Stimulated activated naive CD8-positive, alpha-beta T cell treated with anti-CD3 and anti-CD28 coated beads, Interleukin-15, Interleukin-2, amounts not matched to agents 100 ng/mL and 50 ng/mL, for 24 hours (primary cell): ENCODE measurements around the gene DAAM1.

ENCODE experiments used
- H3K27ac Mint-ChIP-seq: one replicate; pipeline ENCODE4 v1.8.0; 2021; ENCODE audit warnings: mild to moderate bottlenecking, mixed read lengths
- H3K27me3 Mint-ChIP-seq: one replicate; pipeline ENCODE4 v1.8.0; 2021; ENCODE audit warnings: mixed read lengths
- H3K36me3 Mint-ChIP-seq: one replicate; pipeline ENCODE4 v1.8.0; 2021; ENCODE audit warnings: low read depth, mixed read lengths
- H3K4me1 Mint-ChIP-seq: one replicate; pipeline ENCODE4 v1.8.0; 2021; ENCODE audit warnings: low read depth, mixed read lengths
- H3K4me3 Mint-ChIP-seq: one replicate; pipeline ENCODE4 v1.8.0; 2021; ENCODE audit warnings: mild to moderate bottlenecking, mixed read lengths
- H3K9me3 Mint-ChIP-seq: one replicate; pipeline ENCODE4 v1.8.0; 2021; ENCODE audit warnings: mixed read lengths

DAAM1 gene

DNA sequence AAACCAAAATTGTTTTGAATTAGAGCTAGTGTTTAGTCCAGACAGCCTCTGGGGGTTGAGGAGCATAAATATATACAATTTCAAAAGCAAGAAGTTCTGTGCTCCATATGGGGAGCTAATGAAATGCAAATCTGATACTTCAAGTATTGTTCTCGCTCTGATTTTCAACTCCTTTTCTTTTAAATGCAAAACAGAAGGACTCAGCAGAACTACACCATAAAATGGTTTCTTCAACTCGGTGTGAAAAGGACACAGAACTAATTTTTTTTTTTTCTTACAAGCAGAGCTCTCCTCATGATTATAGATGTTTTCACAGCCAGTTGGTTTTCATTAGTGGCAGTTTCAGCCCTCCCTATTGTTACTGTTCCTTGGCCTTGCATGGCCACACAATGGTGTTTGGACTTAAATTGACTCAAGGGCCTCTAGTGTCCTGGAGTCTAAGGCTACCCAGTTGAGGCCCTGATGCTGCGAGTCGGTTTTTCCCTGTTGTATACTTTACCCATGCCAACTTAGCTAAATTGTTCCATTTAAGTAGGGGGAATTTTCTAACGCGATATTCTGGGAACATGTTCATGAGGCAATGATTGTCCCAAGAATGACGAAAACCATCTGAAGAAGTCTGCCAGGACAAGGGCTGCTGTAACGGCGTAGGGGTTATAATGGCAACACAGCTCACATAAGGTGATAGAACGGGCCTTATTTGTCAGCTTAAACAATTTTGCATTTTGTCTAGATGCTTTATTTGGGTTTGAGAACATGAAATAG, 156.4 kb downstream of the DAAM1 start:
- H3K27me3 Mint-ChIP-seq = no peaks in the 10 kb centered on the region
- H3K9me3 Mint-ChIP-seq = no peaks in the 10 kb centered on the region
- no peaks in the 10 kb centered on the region for H3K4me1 Mint-ChIP-seq
- peaks cover 9% of the 10 kb centered on the region for H3K36me3 Mint-ChIP-seq
- H3K27ac Mint-ChIP-seq = no peak overlapping the region
- no peak overlapping the region for H3K4me3 Mint-ChIP-seq

DNA sequence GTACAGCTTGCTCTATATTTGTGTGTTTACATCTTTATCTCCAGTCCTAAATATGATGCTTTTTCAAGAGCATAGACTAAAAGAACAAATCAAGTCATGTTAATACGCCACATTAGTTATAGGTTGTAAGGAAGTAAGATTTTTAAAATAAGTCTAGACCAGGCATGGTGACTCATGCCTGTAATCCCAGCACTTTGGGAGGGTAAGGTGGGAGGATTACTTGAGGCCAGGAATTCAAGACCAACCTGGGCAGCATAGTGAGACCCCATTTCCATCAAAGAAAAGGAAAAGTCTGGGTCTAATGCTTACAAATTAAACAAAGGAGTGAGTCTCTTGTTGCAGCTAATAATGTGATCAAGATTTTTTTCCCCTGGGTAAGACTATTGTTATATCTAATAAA, 157.9 kb downstream of the DAAM1 start:
- Mint-ChIP-seq H3K27me3 (no peaks in the 10 kb centered on the region), H3K36me3 (peaks cover 4% of the 10 kb centered on the region), H3K27ac (no peak overlapping the region), H3K4me3 (no peak overlapping the region), H3K9me3 (no peaks in the 10 kb centered on the region), H3K4me1 (no peaks in the 10 kb centered on the region)

DNA sequence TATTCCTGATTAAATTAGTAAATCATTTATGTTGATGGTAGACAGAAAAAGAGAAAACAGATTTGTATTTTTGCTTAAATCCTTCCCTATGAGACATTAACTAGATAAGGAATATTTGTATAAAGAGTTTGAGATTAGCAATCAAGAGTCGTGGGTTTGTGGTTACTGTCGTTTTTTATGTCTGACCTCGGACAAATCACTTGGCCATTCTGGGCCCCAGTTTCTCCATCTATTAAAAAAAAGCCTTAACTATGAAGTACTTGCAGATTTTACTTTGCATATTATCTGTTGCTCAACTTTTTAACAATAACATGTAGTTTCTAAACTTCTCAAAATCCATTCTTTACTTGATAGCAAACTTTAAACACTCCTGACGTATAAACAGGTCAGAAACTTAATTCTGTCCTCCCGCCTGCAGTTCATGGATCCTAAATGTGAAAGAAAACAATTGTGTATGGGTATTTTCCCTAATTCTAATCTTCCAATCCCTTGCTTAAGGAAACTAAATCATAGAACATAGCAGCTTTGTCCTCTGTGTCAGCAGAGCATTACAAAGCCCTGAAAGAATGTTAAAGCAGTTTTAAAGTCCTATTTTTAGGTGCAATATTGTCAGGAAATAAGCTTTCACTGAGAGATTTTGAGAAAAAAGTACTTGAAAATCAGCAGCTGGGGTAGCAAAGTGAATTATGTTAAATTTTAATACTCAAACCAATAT, 158.5 kb downstream of the DAAM1 start:
- Mint-ChIP-seq H3K9me3 (no peaks in the 10 kb centered on the region), H3K27ac (no peak overlapping the region), H3K27me3 (no peaks in the 10 kb centered on the region), H3K36me3 (peaks cover 4% of the 10 kb centered on the region), H3K4me3 (no peak overlapping the region), H3K4me1 (no peaks in the 10 kb centered on the region)

DNA sequence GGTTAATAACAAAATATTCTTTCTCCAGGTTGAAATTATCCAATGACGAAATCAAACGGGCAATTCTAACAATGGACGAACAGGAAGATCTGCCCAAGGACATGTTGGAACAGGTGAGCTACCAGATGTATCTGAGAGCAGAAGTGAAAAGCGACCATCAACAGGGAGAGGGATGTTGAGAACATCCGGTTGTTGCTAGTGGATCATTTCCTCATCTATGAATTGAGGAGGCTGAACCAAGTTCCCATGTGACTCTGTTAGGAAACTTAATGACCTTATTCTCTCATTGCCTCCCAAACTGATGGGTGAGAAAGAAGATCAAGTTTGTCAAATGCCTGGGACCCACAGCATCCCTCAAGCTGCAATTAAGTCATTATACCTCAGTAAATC, 159.0 kb downstream of the DAAM1 start:
- Mint-ChIP-seq H3K4me3 (no peak overlapping the region), H3K9me3 (no peaks in the 10 kb centered on the region), H3K4me1 (no peaks in the 10 kb centered on the region), H3K27me3 (no peaks in the 10 kb centered on the region), H3K36me3 (peaks cover 8% of the 10 kb centered on the region), H3K27ac (no peak overlapping the region)

DNA sequence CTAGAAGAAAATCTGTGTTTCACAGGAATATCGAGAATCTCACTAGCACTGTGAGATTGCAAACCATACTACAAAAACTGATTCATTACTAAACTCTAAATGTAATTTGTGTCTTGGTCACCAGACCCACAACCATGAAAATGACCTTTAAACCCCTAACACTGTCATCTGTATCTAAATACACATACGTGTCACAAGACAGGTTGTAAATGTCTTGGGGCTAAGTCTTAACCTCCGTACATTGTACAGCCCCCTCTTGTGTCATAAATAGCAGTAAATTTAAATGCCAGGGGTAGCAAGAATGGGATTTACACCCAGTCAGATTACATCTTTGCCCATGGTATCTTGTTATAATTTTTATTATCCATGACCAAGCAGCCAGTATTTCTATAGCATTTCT, 159.4 kb downstream of the DAAM1 start:
- H3K27me3 Mint-ChIP-seq = no peaks in the 10 kb centered on the region
- H3K9me3 Mint-ChIP-seq = no peaks in the 10 kb centered on the region
- H3K4me3 Mint-ChIP-seq = no peak overlapping the region
- H3K27ac Mint-ChIP-seq = no peak overlapping the region
- no peaks in the 10 kb centered on the region for H3K4me1 Mint-ChIP-seq
- H3K36me3 Mint-ChIP-seq = peaks cover 8% of the 10 kb centered on the region

DNA sequence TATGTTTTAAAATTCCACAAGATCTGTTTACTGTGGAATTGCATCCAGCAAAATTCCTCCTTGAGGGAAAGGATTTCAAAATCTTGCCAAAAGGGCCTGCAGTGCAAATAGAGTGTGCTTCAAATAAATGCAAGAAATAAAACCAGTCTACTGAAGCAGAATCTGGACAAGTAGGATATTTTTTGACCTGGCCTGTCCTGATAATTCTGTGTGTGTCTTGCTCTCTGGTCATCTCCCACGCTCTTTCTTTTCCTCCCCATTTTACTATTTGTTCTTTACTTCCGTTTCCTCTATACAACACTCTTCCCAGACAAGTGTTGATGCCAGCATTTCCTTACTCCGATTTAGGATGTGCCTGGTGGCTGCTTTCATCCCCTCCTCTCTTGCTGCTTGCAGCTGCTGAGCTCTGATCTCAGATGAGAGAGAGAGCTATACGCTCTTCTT, 160.8 kb downstream of the DAAM1 start:
- Mint-ChIP-seq H3K4me1 (no peaks in the 10 kb centered on the region), H3K4me3 (no peak overlapping the region), H3K27me3 (no peaks in the 10 kb centered on the region), H3K36me3 (peaks cover 10% of the 10 kb centered on the region), H3K27ac (no peak overlapping the region), H3K9me3 (no peaks in the 10 kb centered on the region)

DNA sequence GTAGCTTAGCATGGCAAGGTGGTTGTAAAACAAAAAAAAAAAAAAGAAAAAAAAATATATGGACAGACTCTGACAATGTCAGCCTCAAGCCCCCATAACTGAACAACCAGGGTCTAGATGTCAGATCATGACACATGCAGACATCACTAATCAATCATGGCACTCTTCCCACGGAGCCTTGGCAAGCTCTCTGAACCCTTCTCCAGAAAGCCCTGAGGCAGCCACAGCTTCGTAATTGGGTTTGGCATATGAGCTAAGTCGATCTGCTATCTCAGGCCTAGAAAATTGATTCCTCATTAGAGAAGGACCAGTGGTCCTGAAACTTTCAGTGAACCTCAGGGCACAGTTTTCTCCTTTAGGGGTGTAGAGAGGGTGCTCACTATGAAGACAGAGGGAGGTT, 164.5 kb downstream of the DAAM1 start:
- H3K4me3 Mint-ChIP-seq = no peak overlapping the region
- H3K36me3 Mint-ChIP-seq = peaks cover 12% of the 10 kb centered on the region
- no peaks in the 10 kb centered on the region for H3K27me3 Mint-ChIP-seq
- no peaks in the 10 kb centered on the region for H3K9me3 Mint-ChIP-seq
- no peak overlapping the region for H3K27ac Mint-ChIP-seq
- no peaks in the 10 kb centered on the region for H3K4me1 Mint-ChIP-seq

DNA sequence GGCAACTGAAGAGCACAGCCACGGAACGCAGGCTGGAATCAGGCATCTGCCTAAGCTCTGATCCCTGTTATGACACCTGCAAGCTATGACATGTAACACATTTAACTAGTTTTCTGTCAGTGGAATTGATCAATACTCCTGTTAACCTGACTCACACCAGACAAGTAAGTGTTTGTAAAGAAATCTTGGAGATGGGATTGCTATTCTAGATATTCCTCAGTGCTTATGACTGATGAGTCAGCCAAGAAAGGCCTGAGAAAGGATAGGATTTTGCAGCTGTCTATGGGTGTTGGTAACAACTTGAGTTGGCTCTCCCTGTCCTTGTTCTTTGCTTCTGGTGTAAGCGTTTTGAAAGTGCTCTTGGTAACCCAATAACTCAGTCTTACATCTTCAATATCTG, 166.2 kb downstream of the DAAM1 start:
- Mint-ChIP-seq H3K36me3 (peaks cover 8% of the 10 kb centered on the region), H3K9me3 (no peaks in the 10 kb centered on the region), H3K4me1 (peaks cover 5% of the 10 kb centered on the region), H3K27ac (no peak overlapping the region), H3K27me3 (no peaks in the 10 kb centered on the region), H3K4me3 (no peak overlapping the region)

DNA sequence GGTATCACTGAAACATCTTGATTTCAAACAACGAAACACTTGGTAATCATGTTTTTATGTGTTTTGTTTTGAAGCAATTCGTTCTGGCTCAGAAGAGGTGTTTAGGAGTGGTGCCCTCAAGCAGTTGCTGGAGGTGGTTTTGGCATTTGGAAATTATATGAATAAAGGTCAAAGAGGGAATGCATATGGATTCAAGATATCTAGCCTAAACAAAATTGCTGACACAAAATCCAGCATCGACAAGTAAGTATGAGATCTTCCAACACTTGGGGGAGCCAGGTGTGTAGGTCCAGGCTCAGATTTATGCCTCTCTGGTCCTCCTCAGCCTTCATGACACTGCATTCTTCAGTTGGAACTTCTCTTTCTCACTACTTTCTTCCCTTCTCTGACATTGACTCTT, 166.6 kb downstream of the DAAM1 start:
- Mint-ChIP-seq H3K9me3 (no peaks in the 10 kb centered on the region), H3K36me3 (peaks cover 8% of the 10 kb centered on the region), H3K4me3 (no peak overlapping the region), H3K27me3 (no peaks in the 10 kb centered on the region), H3K27ac (no peak overlapping the region), H3K4me1 (peaks cover 9% of the 10 kb centered on the region)

DNA sequence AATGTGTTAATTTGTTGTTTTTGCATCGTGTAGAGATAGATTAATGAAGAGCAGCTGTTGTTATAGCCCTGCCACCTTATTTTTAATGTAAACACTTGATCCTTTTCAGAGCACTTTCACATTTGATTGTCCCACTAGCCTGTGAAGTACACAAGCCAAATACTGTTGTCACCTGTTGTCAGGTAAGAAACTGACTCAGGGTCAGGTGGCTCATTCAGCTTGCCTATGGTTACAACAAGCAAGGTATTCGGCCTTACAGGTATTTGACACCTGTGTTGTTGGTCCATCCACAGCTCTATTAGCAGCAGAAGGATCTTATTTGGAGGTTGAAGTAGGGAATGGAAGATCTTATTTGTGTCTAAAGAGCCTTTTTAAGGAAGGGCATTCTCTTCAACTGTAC, 167.8 kb downstream of the DAAM1 start:
- H3K36me3 Mint-ChIP-seq = peaks cover 8% of the 10 kb centered on the region
- no peak overlapping the region for H3K4me3 Mint-ChIP-seq
- peaks cover 13% of the 10 kb centered on the region for H3K4me1 Mint-ChIP-seq
- H3K27me3 Mint-ChIP-seq = no peaks in the 10 kb centered on the region
- H3K27ac Mint-ChIP-seq = no peak overlapping the region
- no peaks in the 10 kb centered on the region for H3K9me3 Mint-ChIP-seq

DNA sequence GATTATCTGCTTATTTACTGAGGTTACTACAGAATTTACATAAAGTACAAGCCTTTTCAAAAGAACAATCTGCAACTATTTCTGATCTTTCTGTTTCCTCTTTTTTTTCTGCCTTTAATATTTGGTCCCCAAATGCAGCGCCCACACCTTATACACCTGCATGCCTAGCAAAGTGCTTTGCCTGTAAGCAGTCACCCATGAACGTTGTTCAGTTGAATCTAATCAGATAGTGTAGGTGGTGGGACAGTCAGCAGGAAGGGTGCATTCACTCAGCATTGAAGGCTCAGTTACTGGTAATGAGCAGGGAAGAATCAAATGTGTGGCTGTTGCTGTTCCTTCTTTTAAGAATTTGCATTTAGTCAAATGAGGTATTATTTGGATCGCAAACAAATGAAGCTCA, 168.3 kb downstream of the DAAM1 start:
- H3K27me3 Mint-ChIP-seq = no peaks in the 10 kb centered on the region
- peaks cover 8% of the 10 kb centered on the region for H3K36me3 Mint-ChIP-seq
- no peaks in the 10 kb centered on the region for H3K9me3 Mint-ChIP-seq
- no peak overlapping the region for H3K4me3 Mint-ChIP-seq
- H3K27ac Mint-ChIP-seq = no peak overlapping the region
- peaks cover 13% of the 10 kb centered on the region for H3K4me1 Mint-ChIP-seq

DNA sequence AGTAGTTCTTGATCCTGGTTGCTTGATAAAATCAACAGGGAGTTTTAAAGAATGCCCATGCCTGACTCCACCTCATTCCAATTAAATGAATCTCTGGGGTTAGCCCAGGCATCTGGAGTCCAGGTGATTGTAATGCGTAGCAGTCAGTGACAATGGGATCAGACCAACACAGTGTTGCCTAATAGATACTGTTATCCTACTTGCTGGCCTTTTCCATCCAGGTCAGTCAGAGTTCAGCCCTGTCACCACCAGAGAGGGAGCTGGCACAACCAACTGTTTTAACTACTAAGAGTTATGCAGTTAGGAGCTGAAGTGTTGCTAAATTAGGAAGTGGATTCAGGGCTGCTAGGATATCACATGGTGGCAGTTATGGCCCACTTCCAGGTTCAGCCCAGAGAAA, 169.6 kb downstream of the DAAM1 start:
- Mint-ChIP-seq H3K9me3 (no peaks in the 10 kb centered on the region), H3K27ac (no peak overlapping the region), H3K4me3 (no peak overlapping the region), H3K27me3 (no peaks in the 10 kb centered on the region), H3K4me1 (peaks cover 13% of the 10 kb centered on the region), H3K36me3 (peaks cover 4% of the 10 kb centered on the region)

DNA sequence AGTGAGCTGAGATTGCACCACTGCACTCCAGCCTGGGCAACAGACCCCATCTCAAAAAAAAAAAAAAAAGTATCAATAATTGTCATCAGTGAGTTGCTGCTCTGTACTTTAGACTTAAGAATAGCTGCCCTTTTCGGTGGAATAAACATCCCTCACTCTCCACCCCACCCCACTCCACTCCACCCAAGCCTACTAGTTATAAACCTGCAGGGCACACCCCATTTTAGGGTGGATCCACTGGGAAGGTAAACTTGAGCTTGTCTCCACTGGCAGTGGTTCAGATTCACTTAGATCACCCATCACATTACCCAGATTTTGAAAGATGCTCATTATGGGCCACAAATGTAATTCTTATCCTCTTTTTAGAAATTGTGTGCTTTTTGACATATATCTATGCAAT, 170.3 kb downstream of the DAAM1 start:
- peaks cover 13% of the 10 kb centered on the region for H3K4me1 Mint-ChIP-seq
- H3K27me3 Mint-ChIP-seq = no peaks in the 10 kb centered on the region
- H3K27ac Mint-ChIP-seq = no peak overlapping the region
- H3K4me3 Mint-ChIP-seq = no peak overlapping the region
- H3K36me3 Mint-ChIP-seq = peaks cover 10% of the 10 kb centered on the region
- H3K9me3 Mint-ChIP-seq = no peaks in the 10 kb centered on the region

DNA sequence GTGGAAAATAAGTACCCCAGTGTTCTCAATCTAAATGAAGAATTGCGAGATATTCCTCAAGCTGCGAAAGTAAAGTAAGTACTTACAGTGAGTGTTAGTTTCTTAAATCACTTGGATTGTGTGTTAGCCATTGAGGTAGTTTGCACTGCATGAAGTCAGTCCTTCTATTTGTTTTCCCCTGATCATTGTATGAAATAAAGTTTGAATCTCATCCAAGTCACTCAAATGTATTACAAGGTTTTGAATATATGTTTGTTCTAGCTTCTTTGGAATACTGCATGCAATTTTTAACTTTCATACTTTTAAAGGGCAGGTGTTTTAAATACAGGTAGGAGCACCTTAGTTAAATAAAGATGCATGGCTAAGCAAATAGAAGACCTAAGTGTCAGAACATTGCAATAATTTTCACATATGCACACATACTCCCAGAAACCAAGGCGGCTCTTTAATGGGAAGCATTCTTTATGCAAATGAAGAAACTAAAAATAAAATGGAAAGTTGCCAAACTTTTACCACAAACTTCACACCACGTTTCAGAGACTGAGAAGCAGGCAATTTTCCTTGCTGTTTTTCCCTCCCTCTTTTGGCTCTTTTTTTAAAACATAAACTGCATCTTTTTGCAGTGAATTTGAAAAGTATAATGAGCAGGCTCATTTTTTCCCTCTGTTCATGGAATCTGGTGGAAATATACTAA, 171.1 kb downstream of the DAAM1 start:
- Mint-ChIP-seq H3K4me3 (no peak overlapping the region), H3K36me3 (peaks cover 11% of the 10 kb centered on the region), H3K27me3 (no peaks in the 10 kb centered on the region), H3K27ac (no peak overlapping the region), H3K9me3 (no peaks in the 10 kb centered on the region), H3K4me1 (peaks cover 13% of the 10 kb centered on the region)

DNA sequence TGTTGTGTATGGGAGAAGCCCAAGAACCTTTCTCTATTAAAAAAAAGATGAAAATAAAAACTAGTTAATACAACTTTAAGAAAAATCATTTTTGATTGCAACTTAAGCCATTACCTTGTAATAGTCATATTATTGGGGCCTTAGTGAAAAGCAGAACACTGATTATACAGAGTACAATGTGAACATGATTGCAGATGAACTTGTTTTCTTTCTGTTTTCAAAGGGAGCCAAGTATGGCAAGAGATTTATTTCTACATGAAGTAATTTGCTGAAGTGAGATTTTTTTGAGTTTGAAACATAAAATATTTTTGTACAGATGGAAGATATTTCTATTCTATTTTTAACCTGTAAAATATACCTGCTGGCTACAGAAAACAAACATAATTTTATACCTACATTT, 171.8 kb downstream of the DAAM1 start:
- Mint-ChIP-seq H3K4me3 (no peak overlapping the region), H3K27me3 (no peaks in the 10 kb centered on the region), H3K27ac (no peak overlapping the region), H3K4me1 (peaks cover 13% of the 10 kb centered on the region), H3K36me3 (peaks cover 18% of the 10 kb centered on the region), H3K9me3 (no peaks in the 10 kb centered on the region)
